ENCODE measurements around the gene HMGB2.
A peak's percentile ranks its signal among the peaks of the same experiment; 100 is the strongest.

The HMGB2 gene

GRCh38 chr4:173334891-173335752 is 964 bp upstream of the HMGB2 start:
- peak; percentile 96 for DNase-seq

GRCh38 chr4:173333658-173334084 is 487 bp downstream of the HMGB2 start:
- peak; percentile 81 for DNase-seq

- peak; percentile 47 for DNase-seq
These were observed 1.0 kb downstream of the HMGB2 start for GRCh38 chr4:173332963-173333657.

GRCh38 chr4:173332021-173332487 is 2.1 kb downstream of the HMGB2 start:
- peak; percentile 53 for DNase-seq

GRCh38 chr4:173330590-173330989 is 3.6 kb downstream of the HMGB2 start:
- DNase-seq, result no peak

- DNase-seq, result no peak
These were observed 5.8 kb downstream of the HMGB2 start for GRCh38 chr4:173328236-173328901.

- no peak for DNase-seq
These were observed 9.0 kb downstream of the HMGB2 start for GRCh38 chr4:173325007-173325736.

- no peak for DNase-seq
These were observed 14.5 kb downstream of the HMGB2 start for GRCh38 chr4:173319696-173320095.

- peak; percentile 76 for DNase-seq
These were observed 15.4 kb downstream of the HMGB2 start for GRCh38 chr4:173318648-173319211.

- DNase-seq, result no peak
These were observed 15.9 kb downstream of the HMGB2 start for GRCh38 chr4:173318240-173318639.

GRCh38 chr4:173317004-173317403 is 17.2 kb downstream of the HMGB2 start:
- peak; percentile 80 for DNase-seq

- no peak for DNase-seq
These were observed 18.1 kb downstream of the HMGB2 start for GRCh38 chr4:173316060-173316459.

- DNase-seq, result no peak
These were observed 19.4 kb downstream of the HMGB2 start for GRCh38 chr4:173314715-173315114.

GRCh38 chr4:173311368-173311767 is 22.8 kb downstream of the HMGB2 start:
- no peak for DNase-seq

- DNase-seq, result no peak
These were observed 26.4 kb downstream of the HMGB2 start for GRCh38 chr4:173307778-173308177.

- DNase-seq, result peak; percentile 83
These were observed 32.5 kb downstream of the HMGB2 start for GRCh38 chr4:173301518-173302201.

GRCh38 chr4:173294444-173294843 is 39.7 kb downstream of the HMGB2 start:
- DNase-seq, result no peak

GRCh38 chr4:173293663-173294062 is 40.5 kb downstream of the HMGB2 start:
- DNase-seq, result no peak

GRCh38 chr4:173291899-173292298 is 42.3 kb downstream of the HMGB2 start:
- DNase-seq, result no peak

- DNase-seq, result peak; percentile 95
These were observed 44.8 kb downstream of the HMGB2 start for GRCh38 chr4:173289353-173289727.

GRCh38 chr4:173288698-173289352 is 45.3 kb downstream of the HMGB2 start:
- no peak for DNase-seq

All from hematopoietic multipotent progenitor cell treated with erythropoietin and hydrocortisone succinate and interleukin-3 and kit ligand, for 4 days (in vitro differentiated cells).